Measurements from ENCODE around the gene FTL.

Gene FTL

GRCh38 chr19:48997972-48998371, 32.9 kb downstream of the FTL start:
- H3K27ac ChIP-seq (replicated peaks), result no peak overlapping the region
- no peak overlapping the region for H3K4me3 ChIP-seq (replicated peaks; ENCODE audit: insufficient read depth, low read length)
- H3K27me3 ChIP-seq (ENCODE audit: insufficient read depth, poor library complexity, severe bottlenecking), result no peaks in the 10 kb centered on the region
- DNase-seq (ENCODE audit: low read depth in 1 of 2, low spot score in 1 of 2), result peak; percentile 52 to 68
- TF ChIP-seq CTCF (IDR thresholded peaks at IDR 0.05; ENCODE audit: insufficient read depth, low read length) (peak; percentile 33), GABPA (IDR thresholded peaks at IDR 0.05; ENCODE audit: low read depth) (no peak)

GRCh38 chr19:48999481-49000325, 34.6 kb downstream of the FTL start:
- Histone ChIP-seq H3K4me3 (replicated peaks; ENCODE audit: insufficient read depth, low read length) (no peak overlapping the region), H3K27me3 (ENCODE audit: insufficient read depth, poor library complexity, severe bottlenecking) (no peaks in the 10 kb centered on the region), H3K27ac (replicated peaks) (no peak overlapping the region)
- DNase-seq (ENCODE audit: low read depth in 1 of 2, low spot score in 1 of 2), result peak in 1 of 2 experiments; percentile 57
- TF ChIP-seq GABPA (IDR thresholded peaks at IDR 0.05; ENCODE audit: low read depth) (no peak), POLR2AphosphoS5 (IDR thresholded peaks at IDR 0.05; ENCODE audit: low read depth) (no peak), SPI1 (IDR thresholded peaks at IDR 0.05; ENCODE audit: borderline replicate concordance, low read depth) (peak; percentile 28; the same call in 1 of the 2 replicates), CTCF (IDR thresholded peaks at IDR 0.05; ENCODE audit: insufficient read depth, low read length) (peak; percentile 41), REST (IDR thresholded peaks at IDR 0.05; ENCODE audit: insufficient replicate concordance, low read depth) (no peak)

- Histone ChIP-seq H3K27me3 (ENCODE audit: insufficient read depth, poor library complexity, severe bottlenecking) (no peaks in the 10 kb centered on the region), H3K27ac (replicated peaks) (no peak overlapping the region), H3K4me3 (replicated peaks; ENCODE audit: insufficient read depth, low read length) (no peak overlapping the region)
- TF ChIP-seq CTCF (IDR thresholded peaks at IDR 0.05; ENCODE audit: insufficient read depth, low read length) (no peak), POLR2AphosphoS5 (IDR thresholded peaks at IDR 0.05; ENCODE audit: low read depth) (no peak), SPI1 (IDR thresholded peaks at IDR 0.05; ENCODE audit: borderline replicate concordance, low read depth) (no peak), GABPA (IDR thresholded peaks at IDR 0.05; ENCODE audit: low read depth) (no peak), REST (IDR thresholded peaks at IDR 0.05; ENCODE audit: insufficient replicate concordance, low read depth) (no peak)
- DNase-seq (ENCODE audit: low read depth in 1 of 2, low spot score in 1 of 2), result no peak
These were observed 39.0 kb downstream of the FTL start for GRCh38 chr19:49004133-49004532.
